Transverse colon (tissue), 4 donors: ENCODE measurements around the gene ARMC2. TPM values are rescaled to one million over a fixed set of nuclear protein-coding genes. Genes with fewer than 3 reads are reported as not detected.

Source experiments
- DNase-seq: peaks from one replicate; pipeline ENCODE4 v3.0.0-alpha.2; 2019
- H3K27ac ChIP-seq, 4 donors: fragments of 200-600 bp; sonication (generic); 2 replicates each; pipeline ENCODE4 v1.5.1; 2016 to 2018; ENCODE audit warnings: inconsistent platforms in 4 of 4
- H3K27me3 ChIP-seq: fragments of 200-600 bp; sonication (generic); 2 replicates; pipeline ENCODE4 v1.5.1; 2017; ENCODE audit warnings: inconsistent platforms
- H3K36me3 ChIP-seq, 4 donors: fragments of 200-600 bp; sonication (generic); 2 replicates each; pipeline ENCODE4 v1.5.1; 2017 to 2019; ENCODE audit warnings: inconsistent platforms in 4 of 4
- H3K4me1 ChIP-seq, 4 donors: fragments of 200-600 bp; sonication (generic); 2 replicates each; pipeline ENCODE4 v1.5.1; 2017 to 2020; ENCODE audit warnings: inconsistent platforms in 4 of 4
- H3K4me3 ChIP-seq, 4 donors: fragments of 200-600 bp; sonication (generic); 1 replicate in 1 of 4; 2 replicates in 3 of 4; pipeline versions ENCODE4 v1.5.1 to v1.6.1; 2017 to 2019; ENCODE audit warnings: inconsistent platforms in 4 of 4
- H3K9me3 ChIP-seq, 2 donors: fragments of 200-600 bp; sonication (generic); 2 replicates each; pipeline ENCODE4 v1.5.1; 2017 to 2019; ENCODE audit warnings: inconsistent platforms in 2 of 2
- CTCF ChIP-seq, 5 experiments: fragments of 200-600 bp in 3 of 5; fragments of 450-650 bp in 2 of 5; sonication (generic) in 3 of 5; IDR thresholded peaks; 1 replicate in 2 of 5; 2 replicates in 3 of 5; pipeline ENCODE4 v1.5.1; 2016 to 2017; ENCODE audit warnings: antibody characterized with exemption in 5 of 5, inconsistent platforms in 3 of 5, mild to moderate bottlenecking in 2 of 5, moderate library complexity in 1 of 5
- EP300 ChIP-seq: sonication (generic); formaldehyde crosslinking; IDR thresholded peaks from one replicate; pipeline ENCODE4 v1.6.1; 2017; ENCODE audit warnings: antibody characterized with exemption, low read depth
- POLR2A ChIP-seq: fragments of 450-650 bp; IDR thresholded peaks from one replicate; pipeline ENCODE4 v1.6.1; 2016; ENCODE audit warnings: antibody characterized with exemption, mild to moderate bottlenecking, moderate library complexity
- POLR2AphosphoS5 ChIP-seq, 3 donors: sonication (generic); formaldehyde crosslinking; IDR thresholded peaks; one replicate each; pipeline ENCODE4 v1.6.1; 2016; ENCODE audit warnings: antibody characterized with exemption in 3 of 3
- WGBS, 2 donors: methylation state at CpG; one replicate each; pipeline ENCODE4 v1.1.5; 2018; ENCODE audit warnings: low coverage in 1 of 2; 5-methylcytosine and 5-hydroxymethylcytosine counted together
- in situ Hi-C, 4 donors: fragments of 200-750 bp; cut with MboI; loops; one replicate each; pipeline versions ENCODE4 v1.15.0 to v1.15.1; 2017; ENCODE audit warnings: low sequenced_read_pairs in 3 of 4, low pct_ligation_motif_present in 1 of 4, low pct_unique_long_range_greater_than_20kb in 1 of 4
- intact Hi-C: fragments of 100-400 bp; cut with DNase I; formaldehyde crosslinking; loops from one replicate; pipeline ENCODE4 v1.15.1; 2023; ENCODE audit warnings: low total_unique reads
- total RNA-seq, 4 donors: library from RNA; depleted of rRNA; stranded (reverse); fragments of >200 nt; gene quantifications; one replicate each; pipeline ENCODE4 v1.1.0, GENCODE V29; 2016

Gene ARMC2
- total RNA-seq, 4 donors from 2014 or later, result 2.0 to 7.5 (median 3.0) TPM

- TF ChIP-seq POLR2A (no peak), EP300 (no peak), POLR2AphosphoS5 (IDR thresholded peaks at IDR 0.05) (no peak), CTCF (IDR thresholded peaks at IDR 0.05) (no peak)
- H3K9me3 ChIP-seq, result no peaks in the 10 kb centered on the region
- intact Hi-C loops (no loop called here), in situ Hi-C loops (no loop called here)
- no peak overlapping the region for H3K27ac ChIP-seq
- 76 to 86% methylated on average over 1 of the region's 1 CpG for WGBS, 2 donors
- DNase-seq, result no peak
- H3K36me3 ChIP-seq, result no peaks in the 10 kb centered on the region
- H3K4me1 ChIP-seq, result peaks cover 10 to 44% (median 24%) of the 10 kb centered on the region in 4 donors
- no peak overlapping the region for H3K4me3 ChIP-seq
- H3K27me3 ChIP-seq, result no peaks in the 10 kb centered on the region
These were observed 93.1 kb downstream of the ARMC2 start for GRCh38 chr6:108941281-108941680.

- in situ Hi-C loops (no loop called here), intact Hi-C loops (no loop called here)
- 23 to 41% methylated on average over 2 of the region's 2 CpGs for WGBS, 2 donors
- Histone ChIP-seq H3K36me3 (no peaks in the 10 kb centered on the region), H3K4me1 (peaks cover 13 to 49% (median 29%) of the 10 kb centered on the region in 4 donors), H3K9me3 (no peaks in the 10 kb centered on the region), H3K4me3 (no peak overlapping the region), H3K27me3 (no peaks in the 10 kb centered on the region), H3K27ac (no peak overlapping the region)
- TF ChIP-seq POLR2AphosphoS5 (IDR thresholded peaks at IDR 0.05), result no peak
- no peak for TF ChIP-seq EP300
- no peak for TF ChIP-seq POLR2A
- no peak for TF ChIP-seq CTCF (IDR thresholded peaks at IDR 0.05)
- no peak for DNase-seq
These were observed 93.6 kb downstream of the ARMC2 start for GRCh38 chr6:108941859-108942258.

- no peaks in the 10 kb centered on the region for H3K36me3 ChIP-seq
- in situ Hi-C loops (no loop called here), intact Hi-C loops (no loop called here)
- DNase-seq, result no peak
- H3K9me3 ChIP-seq, result no peaks in the 10 kb centered on the region
- WGBS, 2 donors, result 69 to 76% methylated on average over 9 of the region's 9 CpGs
- peak overlapping the region; percentile 83 to 90 (median 84) for H3K27ac ChIP-seq
- TF ChIP-seq CTCF (IDR thresholded peaks at IDR 0.05), result no peak
- H3K4me3 ChIP-seq, result no peak overlapping the region
- H3K27me3 ChIP-seq, result no peaks in the 10 kb centered on the region
- peaks cover 20 to 59% (median 36%) of the 10 kb centered on the region in 4 donors for H3K4me1 ChIP-seq
These were observed 94.6 kb downstream of the ARMC2 start for GRCh38 chr6:108942556-108943492.

- no peak for DNase-seq
- no peaks in the 10 kb centered on the region for H3K36me3 ChIP-seq
- no peaks in the 10 kb centered on the region for H3K9me3 ChIP-seq
- H3K4me3 ChIP-seq, result no peak overlapping the region
- intact Hi-C loops (no loop called here), in situ Hi-C loops (no loop called here)
- H3K4me1 ChIP-seq, result peaks cover 20 to 66% (median 44%) of the 10 kb centered on the region in 4 donors
- H3K27ac ChIP-seq, result peak overlapping the region; percentile 83 to 90 (median 84)
- 94% methylated on average over 1 of the region's 1 CpG; no CpG with 5 or more reads in 1 of the 2 donors for WGBS, 2 donors
- no peak for TF ChIP-seq CTCF (IDR thresholded peaks at IDR 0.05)
- TF ChIP-seq EP300, result no peak
- TF ChIP-seq POLR2AphosphoS5 (IDR thresholded peaks at IDR 0.05), result no peak
- TF ChIP-seq POLR2A, result no peak
- H3K27me3 ChIP-seq, result no peaks in the 10 kb centered on the region
These were observed 95.8 kb downstream of the ARMC2 start for GRCh38 chr6:108944071-108944470.
